GM12878 (cell line): Measurements from ENCODE around the gene RAB36. TPM values are rescaled to one million over a fixed set of nuclear protein-coding genes. Genes with fewer than 3 reads are reported as not detected.

ENCODE experiments used
- ATAC-seq: fragments of 200-7000 bp; cut with Tn5 transposase; 3 replicates; pipeline ENCODE4 v1.9.1; 2020; ENCODE audit warnings: mild to moderate bottlenecking, moderate library complexity
- BruUV-seq: library from RNA; stranded (reverse); fragments of 400-500 nt; replicated peaks from 2 replicates; lab custom pipeline; 2021; lab: Mats Ljungman, UMichigan
- CTCF ChIA-PET: fragments of 300-600 bp; sonication (Branson Sonifier 250); formaldehyde crosslinking; extraction: SDS; loops from one replicate; lab custom pipeline; 2021; ENCODE audit warnings: inconsistent platforms; lab: Yijun Ruan, JAX
- POLR2A ChIA-PET: fragments of 350-600 bp; formaldehyde crosslinking; extraction: SDS; loops from one replicate; lab custom pipeline; 2021; ENCODE audit warnings: inconsistent platforms; lab: Charles Lee
- RAD21 ChIA-PET: fragments of 300-600 bp; sonication (Branson Sonifier 250); formaldehyde crosslinking; loops from one replicate; lab custom pipeline; 2023; ENCODE audit warnings: antibody characterized with exemption; ENCODE audit not compliant: unreplicated experiment; lab: Charles Lee
- SMC1A ChIA-PET: fragments of 300-600 bp; sonication (Branson Sonifier 250); formaldehyde crosslinking; loops from one replicate; lab custom pipeline; 2023; ENCODE audit not compliant: unreplicated experiment, uncharacterized antibody; lab: Charles Lee
- DNase-seq: peaks from one replicate; pipeline ENCODE4 v3.0.0-alpha.2; 2011; ENCODE audit warnings: low read depth, low spot score
- FAIRE-seq: peaks from 3 replicates; lab custom pipeline; 2011; peaks lifted over from hg19 to GRCh38; lab: Jason Lieb, UNC
- H2AFZ ChIP-seq: 2 replicates; pipeline ENCODE4 v1.6.0; 2011; ENCODE audit warnings: low read depth, low read length, control low read depth; ENCODE audit not compliant: control insufficient read depth
- H3K27ac ChIP-seq: 2 replicates; pipeline ENCODE4 v1.5.1; 2011; ENCODE audit warnings: control low read depth; ENCODE audit not compliant: control insufficient read depth, insufficient read depth
- H3K27me3 ChIP-seq, 2 experiments: replicated peaks in 1 of 2; 2 replicates each; pipeline versions ENCODE4 v1.6.0 to v1.6.1; 2011; ENCODE audit warnings: low read length in 1 of 2; ENCODE audit not compliant: control insufficient read depth in 2 of 2, insufficient read depth in 2 of 2
- H3K36me3 ChIP-seq, 2 experiments: 2 replicates each; pipeline ENCODE4 v1.5.1; 2011; ENCODE audit warnings: low read length in 1 of 2; ENCODE audit not compliant: control insufficient read depth in 2 of 2, insufficient read depth in 2 of 2
- H3K4me1 ChIP-seq: 2 replicates; pipeline ENCODE4 v1.6.1; 2011; ENCODE audit warnings: mild to moderate bottlenecking, low read length, moderate library complexity, mixed read lengths; ENCODE audit not compliant: control insufficient read depth, insufficient read depth
- H3K4me2 ChIP-seq: 2 replicates; pipeline ENCODE4 v1.6.0; 2011; ENCODE audit warnings: control low read depth; ENCODE audit not compliant: control insufficient read depth, insufficient read depth
- H3K4me3 ChIP-seq: fragments of 200-600 bp; sonication (generic); 2 replicates; pipeline ENCODE4 v1.5.1; 2016
- H3K79me2 ChIP-seq: 2 replicates; pipeline ENCODE4 v1.6.0; 2011; ENCODE audit warnings: low read length; ENCODE audit not compliant: control insufficient read depth, insufficient read depth
- H3K9ac ChIP-seq: 2 replicates; pipeline ENCODE4 v1.8.0; 2011; ENCODE audit warnings: low read length, control low read depth, mixed read lengths; ENCODE audit not compliant: control insufficient read depth, insufficient read depth
- H3K9me3 ChIP-seq: replicated peaks from 3 replicates; pipeline ENCODE4 v1.5.1; 2011; ENCODE audit warnings: mild to moderate bottlenecking, low read length; ENCODE audit not compliant: control insufficient read depth, insufficient read depth
- H4K20me1 ChIP-seq: 2 replicates; pipeline ENCODE4 v1.6.0; 2011; ENCODE audit not compliant: control insufficient read depth, insufficient read depth
- BMI1 ChIP-seq: fragments of 450-650 bp; IDR thresholded peaks from 2 replicates; pipeline ENCODE4 v1.6.1; 2016; ENCODE audit warnings: mild to moderate bottlenecking, moderate library complexity, borderline replicate concordance
- GABPA ChIP-seq: IDR thresholded peaks from 2 replicates; pipeline ENCODE4 v1.6.1; 2014; ENCODE audit warnings: antibody characterized with exemption, low read depth, mild to moderate bottlenecking, inconsistent platforms
- HDAC2 ChIP-seq: fragments of 200-600 bp; sonication (generic); IDR thresholded peaks from 2 replicates; pipeline ENCODE4 v1.6.1; 2017
- IRF4 ChIP-seq: IDR thresholded peaks from 2 replicates; pipeline ENCODE4 v1.6.1; 2011; ENCODE audit warnings: low read depth, low read length
- KAT2A ChIP-seq: conservative IDR thresholded peaks from 2 replicates; pipeline ENCODE4 v1.6.1; 2011; ENCODE audit warnings: low read depth, low read length; ENCODE audit not compliant: control insufficient read depth
- MTA2 ChIP-seq: fragments of 450-650 bp; IDR thresholded peaks from 2 replicates; pipeline ENCODE4 v1.6.1; 2016; ENCODE audit warnings: low read depth, mild to moderate bottlenecking, moderate library complexity
- MTA3 ChIP-seq: IDR thresholded peaks from 2 replicates; pipeline ENCODE4 v1.6.1; 2012; ENCODE audit warnings: low read length, inconsistent platforms, borderline replicate concordance
- NFIC ChIP-seq: IDR thresholded peaks from 2 replicates; pipeline ENCODE4 v1.6.1; 2012; ENCODE audit warnings: low read depth, mild to moderate bottlenecking, inconsistent platforms, low read length, moderate library complexity
- RCOR1 ChIP-seq: conservative IDR thresholded peaks from 2 replicates; pipeline ENCODE4 v1.6.1; 2012; ENCODE audit warnings: low read depth, low read length, improper control_type of control experiment
- SRF ChIP-seq, 2 experiments: IDR thresholded peaks; 2 replicates each; pipeline ENCODE4 v1.6.1; 2011; ENCODE audit warnings: low read depth in 2 of 2, low read length in 2 of 2, mild to moderate bottlenecking in 1 of 2, moderate library complexity in 1 of 2
- STAT3 ChIP-seq: IDR thresholded peaks from 2 replicates; pipeline ENCODE4 v1.6.1; 2011; ENCODE audit warnings: low read depth, low read length, improper control_type of control experiment
- SUPT20H ChIP-seq: IDR thresholded peaks from 2 replicates; pipeline ENCODE4 v1.6.1; 2011; ENCODE audit warnings: low read depth, mild to moderate bottlenecking, low read length, moderate library complexity, borderline replicate concordance; ENCODE audit not compliant: control insufficient read depth
- TARDBP ChIP-seq: IDR thresholded peaks from 2 replicates; pipeline ENCODE4 v1.6.1; 2016; ENCODE audit warnings: borderline replicate concordance
- YBX1 ChIP-seq: fragments of 450-650 bp; IDR thresholded peaks from 2 replicates; pipeline ENCODE4 v1.6.1; 2016; ENCODE audit warnings: antibody characterized with exemption
- ZNF207 ChIP-seq: fragments of 450-650 bp; IDR thresholded peaks from 2 replicates; pipeline ENCODE4 v1.6.1; 2014; ENCODE audit warnings: antibody characterized with exemption, mild to moderate bottlenecking, borderline replicate concordance
- ZNF274 ChIP-seq: IDR thresholded peaks from one replicate; pipeline ENCODE4 v1.8.0; 2011; ENCODE audit not compliant: insufficient read length, insufficient read depth
- WGBS: methylation state at CpG from one replicate; pipeline ENCODE4 v1.1.6; 2016; ENCODE audit warnings: low lambda C conversion rate; ENCODE audit not compliant: insufficient replicate concordance, insufficient coverage; ENCODE audit errors: missing lambda C conversion rate; 5-methylcytosine and 5-hydroxymethylcytosine counted together
- in situ Hi-C: fragments of 300-500 bp; cut with MboI; formaldehyde crosslinking; loops from 9 replicates; pipeline ENCODE4 v1.14.3; 2018; ENCODE audit warnings: mixed read lengths
- intact Hi-C: fragments of 100-400 bp; cut with micrococcal nuclease; formaldehyde crosslinking; loops from one replicate; pipeline ENCODE4 v1.14.2; 2022; ENCODE audit not compliant: unreplicated experiment
- polyA plus RNA-seq, 11 experiments: library from polyadenylated mRNA; depleted of rRNA in 4 of 11; unstranded in 6 of 11; stranded (reverse) in 5 of 11; fragments of >200 nt; fragmentation: Nextera tagmentation in 4 of 11; fragmentation: Illumina TruSeq in 1 of 11; extraction: Ambion mirVana in 4 of 11; extraction: Trizol in 1 of 11; gene quantifications; 1 replicate in 1 of 11; 2 replicates in 10 of 11; pipeline versions ENCODE4 v1.2.1 to v1.2.3, GENCODE V29; 2011 to 2016; ENCODE audit warnings: inconsistent platforms in 2 of 11, missing spikeins in 2 of 11, low read depth in 1 of 11
- total RNA-seq, 4 experiments: library from RNA; depleted of rRNA in 3 of 4; stranded (reverse); fragments of >200 nt in 3 of 4; fragmentation: Illumina TruSeq in 1 of 4; extraction: Trizol in 1 of 4; gene quantifications; 2 replicates each; pipeline versions ENCODE4 v1.2.1 to v1.2.3, GENCODE V29; 2013 to 2021
- TF ChIP-seq, protein P1 (sequence below): IDR thresholded peaks from 2 replicates; pipeline ENCODE4 v1.6.1; 2011; ENCODE audit warnings: mild to moderate bottlenecking, low read depth, low read length, moderate library complexity; ENCODE audit not compliant: insufficient replicate concordance
- TF ChIP-seq, protein P2 (sequence below): fragments of 150-350 bp; IDR thresholded peaks from 2 replicates; pipeline ENCODE4 v1.6.1; 2014; ENCODE audit warnings: mild to moderate bottlenecking, low read depth, low read length
- TF ChIP-seq, protein P3 (sequence below): fragments of 450-650 bp; IDR thresholded peaks from 2 replicates; pipeline ENCODE4 v1.6.1; 2017; ENCODE audit warnings: mild to moderate bottlenecking, moderate library complexity

The RAB36 gene
- total and polyA plus RNA-seq, 10 of the 15 experiments (the other 5 are each of a cell fraction or from before 2014, with no cell fraction given) = 0.31 to 2.7 (median 1.1) TPM

DNA sequence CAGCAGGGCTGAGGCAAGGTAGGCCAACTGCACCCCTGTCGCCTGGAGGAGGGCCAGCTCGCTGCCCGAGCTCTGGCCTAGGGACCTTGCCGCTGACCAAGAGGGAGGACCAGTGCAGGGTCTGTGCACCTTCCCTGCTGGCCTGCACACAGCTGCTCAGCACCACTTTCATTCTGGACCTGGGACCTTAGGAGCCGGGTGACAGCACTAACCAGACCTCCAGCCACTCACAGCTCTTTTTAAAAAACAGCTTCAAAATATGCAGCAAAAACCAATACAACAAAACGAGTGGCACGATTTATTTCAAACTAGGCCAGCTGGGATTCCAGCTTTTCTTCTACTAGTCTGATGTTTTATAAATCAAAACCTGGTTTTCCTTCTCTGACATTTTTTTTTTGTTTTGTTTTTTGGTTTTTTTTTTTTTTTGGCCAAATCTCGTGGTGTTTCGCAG lies 21.4 kb upstream of the RAB36 start:
- Histone ChIP-seq H2AFZ (no peak overlapping the region), H3K4me3 (no peak overlapping the region), H3K9ac (no peak overlapping the region), H3K79me2 (no peaks in the 10 kb centered on the region), H3K27me3 (no peaks in the 10 kb centered on the region), H3K4me1 (no peaks in the 10 kb centered on the region), H3K4me2 (no peak overlapping the region), H3K27ac (no peak overlapping the region), H3K36me3 (no peaks in the 10 kb centered on the region), H3K9me3 (no peaks in the 10 kb centered on the region), H4K20me1 (no peaks in the 10 kb centered on the region)
- ATAC-seq (no peak), DNase-seq (no peak), FAIRE-seq (no peak)
- TF ChIP-seq ZNF207 = no peak
- TF ChIP-seq, protein P1, sequence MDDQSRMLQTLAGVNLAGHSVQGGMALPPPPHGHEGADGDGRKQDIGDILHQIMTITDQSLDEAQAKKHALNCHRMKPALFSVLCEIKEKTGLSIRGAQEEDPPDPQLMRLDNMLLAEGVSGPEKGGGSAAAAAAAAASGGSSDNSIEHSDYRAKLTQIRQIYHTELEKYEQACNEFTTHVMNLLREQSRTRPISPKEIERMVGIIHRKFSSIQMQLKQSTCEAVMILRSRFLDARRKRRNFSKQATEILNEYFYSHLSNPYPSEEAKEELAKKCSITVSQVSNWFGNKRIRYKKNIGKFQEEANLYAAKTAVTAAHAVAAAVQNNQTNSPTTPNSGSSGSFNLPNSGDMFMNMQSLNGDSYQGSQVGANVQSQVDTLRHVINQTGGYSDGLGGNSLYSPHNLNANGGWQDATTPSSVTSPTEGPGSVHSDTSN = no peak
- TF ChIP-seq SRF (IDR thresholded peaks at IDR 0.05; ENCODE audit: low read depth in 2 of 2, low read length in 2 of 2) = no peak
- no peak for TF ChIP-seq RCOR1
- TF ChIP-seq BMI1 = no peak
- no peak for TF ChIP-seq GABPA
- TF ChIP-seq SUPT20H = no peak
- TF ChIP-seq MTA2 = no peak
- TF ChIP-seq YBX1 = no peak
- no peak for TF ChIP-seq ZNF274
- TF ChIP-seq STAT3 = no peak
- TF ChIP-seq KAT2A = no peak
- TF ChIP-seq, protein P2, sequence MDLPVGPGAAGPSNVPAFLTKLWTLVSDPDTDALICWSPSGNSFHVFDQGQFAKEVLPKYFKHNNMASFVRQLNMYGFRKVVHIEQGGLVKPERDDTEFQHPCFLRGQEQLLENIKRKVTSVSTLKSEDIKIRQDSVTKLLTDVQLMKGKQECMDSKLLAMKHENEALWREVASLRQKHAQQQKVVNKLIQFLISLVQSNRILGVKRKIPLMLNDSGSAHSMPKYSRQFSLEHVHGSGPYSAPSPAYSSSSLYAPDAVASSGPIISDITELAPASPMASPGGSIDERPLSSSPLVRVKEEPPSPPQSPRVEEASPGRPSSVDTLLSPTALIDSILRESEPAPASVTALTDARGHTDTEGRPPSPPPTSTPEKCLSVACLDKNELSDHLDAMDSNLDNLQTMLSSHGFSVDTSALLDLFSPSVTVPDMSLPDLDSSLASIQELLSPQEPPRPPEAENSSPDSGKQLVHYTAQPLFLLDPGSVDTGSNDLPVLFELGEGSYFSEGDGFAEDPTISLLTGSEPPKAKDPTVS = no peak
- TF ChIP-seq MTA3 = no peak
- TF ChIP-seq, protein P3, sequence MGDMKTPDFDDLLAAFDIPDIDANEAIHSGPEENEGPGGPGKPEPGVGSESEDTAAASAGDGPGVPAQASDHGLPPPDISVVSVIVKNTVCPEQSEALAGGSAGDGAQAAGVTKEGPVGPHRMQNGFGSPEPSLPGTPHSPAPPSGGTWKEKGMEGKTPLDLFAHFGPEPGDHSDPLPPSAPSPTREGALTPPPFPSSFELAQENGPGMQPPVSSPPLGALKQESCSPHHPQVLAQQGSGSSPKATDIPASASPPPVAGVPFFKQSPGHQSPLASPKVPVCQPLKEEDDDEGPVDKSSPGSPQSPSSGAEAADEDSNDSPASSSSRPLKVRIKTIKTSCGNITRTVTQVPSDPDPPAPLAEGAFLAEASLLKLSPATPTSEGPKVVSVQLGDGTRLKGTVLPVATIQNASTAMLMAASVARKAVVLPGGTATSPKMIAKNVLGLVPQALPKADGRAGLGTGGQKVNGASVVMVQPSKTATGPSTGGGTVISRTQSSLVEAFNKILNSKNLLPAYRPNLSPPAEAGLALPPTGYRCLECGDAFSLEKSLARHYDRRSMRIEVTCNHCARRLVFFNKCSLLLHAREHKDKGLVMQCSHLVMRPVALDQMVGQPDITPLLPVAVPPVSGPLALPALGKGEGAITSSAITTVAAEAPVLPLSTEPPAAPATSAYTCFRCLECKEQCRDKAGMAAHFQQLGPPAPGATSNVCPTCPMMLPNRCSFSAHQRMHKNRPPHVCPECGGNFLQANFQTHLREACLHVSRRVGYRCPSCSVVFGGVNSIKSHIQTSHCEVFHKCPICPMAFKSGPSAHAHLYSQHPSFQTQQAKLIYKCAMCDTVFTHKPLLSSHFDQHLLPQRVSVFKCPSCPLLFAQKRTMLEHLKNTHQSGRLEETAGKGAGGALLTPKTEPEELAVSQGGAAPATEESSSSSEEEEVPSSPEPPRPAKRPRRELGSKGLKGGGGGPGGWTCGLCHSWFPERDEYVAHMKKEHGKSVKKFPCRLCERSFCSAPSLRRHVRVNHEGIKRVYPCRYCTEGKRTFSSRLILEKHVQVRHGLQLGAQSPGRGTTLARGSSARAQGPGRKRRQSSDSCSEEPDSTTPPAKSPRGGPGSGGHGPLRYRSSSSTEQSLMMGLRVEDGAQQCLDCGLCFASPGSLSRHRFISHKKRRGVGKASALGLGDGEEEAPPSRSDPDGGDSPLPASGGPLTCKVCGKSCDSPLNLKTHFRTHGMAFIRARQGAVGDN = no peak
- TF ChIP-seq IRF4 = no peak
- no peak for TF ChIP-seq HDAC2
- no peak for TF ChIP-seq TARDBP
- no peak for TF ChIP-seq NFIC
- BruUV-seq = no TSS peak
- in situ Hi-C loops = loop anchor here (5.0 to 10.0 kb wide), 2 partner anchors 272 to 339 kb away; no protein-coding TSS in a partner anchor
- SMC1A ChIA-PET = interaction anchor here (1.1 to 7.3 kb wide), 3 partner anchors 164 to 313 kb away, joined by 3 to 82 read pairs (median 7); no protein-coding TSS in a partner anchor
- 56% methylated on average over 9 of the region's 9 CpGs for WGBS
- POLR2A ChIA-PET = interaction anchor here (0.7 kb wide), 1 partner anchor 12 kb away, joined by 8 read pairs; no protein-coding TSS in a partner anchor
- intact Hi-C loops = loop anchor here (10.0 kb wide), 3 partner anchors 279 to 349 kb away; no protein-coding TSS in a partner anchor
- CTCF ChIA-PET = interaction anchor here (13.8 kb wide), 1 partner anchor 165 kb away, joined by 211 read pairs; no protein-coding TSS in a partner anchor
- RAD21 ChIA-PET = interaction anchor here (0.7 to 13.5 kb wide), 2 partner anchors 11 to 166 kb away, joined by 3 to 281 read pairs; no protein-coding TSS in a partner anchor
